ENCODE measurements around the gene ERICH2.

The ERICH2 gene

GRCh38 chr2:170763232-170763631 lies 6.9 kb upstream of the ERICH2 start:
- H3K4me3 ChIP-seq (ENCODE audit: low read depth, low read length), result no peak overlapping the region
- DNase-seq (ENCODE audit: low read depth), result no peak
- no peak for TF ChIP-seq CTCF (IDR thresholded peaks at IDR 0.05; ENCODE audit: insufficient read depth, low read depth, low read length, missing control alignments)

GRCh38 chr2:170764880-170765261 lies 5.3 kb upstream of the ERICH2 start:
- no peak overlapping the region for H3K4me3 ChIP-seq (ENCODE audit: low read depth, low read length)
- no peak for TF ChIP-seq CTCF (IDR thresholded peaks at IDR 0.05; ENCODE audit: insufficient read depth, low read depth, low read length, missing control alignments)
- no peak for DNase-seq (ENCODE audit: low read depth)

GRCh38 chr2:170766693-170767092 lies 3.5 kb upstream of the ERICH2 start:
- H3K4me3 ChIP-seq (ENCODE audit: low read depth, low read length), result no peak overlapping the region
- TF ChIP-seq CTCF (IDR thresholded peaks at IDR 0.05; ENCODE audit: insufficient read depth, low read depth, low read length, missing control alignments), result no peak
- no peak for DNase-seq (ENCODE audit: low read depth)

- peak overlapping the region; percentile 91 for H3K4me3 ChIP-seq (ENCODE audit: low read depth, low read length)
- TF ChIP-seq CTCF (IDR thresholded peaks at IDR 0.05; ENCODE audit: insufficient read depth, low read depth, low read length, missing control alignments), result no peak
- peak; percentile 82 for DNase-seq (ENCODE audit: low read depth)
Observed at GRCh38 chr2:170770606-170771420, 635 bp downstream of the ERICH2 start.

- TF ChIP-seq CTCF (IDR thresholded peaks at IDR 0.05; ENCODE audit: insufficient read depth, low read depth, low read length, missing control alignments), result no peak
- no peak for DNase-seq (ENCODE audit: low read depth)
- peak overlapping the region; percentile 49 for H3K4me3 ChIP-seq (ENCODE audit: low read depth, low read length)
Observed at GRCh38 chr2:170771421-170771937, 1.3 kb downstream of the ERICH2 start.

GRCh38 chr2:170772295-170772694 lies 2.1 kb downstream of the ERICH2 start:
- no peak for DNase-seq (ENCODE audit: low read depth)
- H3K4me3 ChIP-seq (ENCODE audit: low read depth, low read length), result no peak overlapping the region
- no peak for TF ChIP-seq CTCF (IDR thresholded peaks at IDR 0.05; ENCODE audit: insufficient read depth, low read depth, low read length, missing control alignments)

Measured in GM12865 (cell line).